Loucy (cell line): ENCODE data around the gene LRRC38.

Experiments
- H2AFZ ChIP-seq: fragments of 200-600 bp; sonication (generic); 2 replicates; pipeline ENCODE4 v1.6.0; 2016; ENCODE audit warnings: antibody characterized with exemption, mild to moderate bottlenecking, low read length, moderate library complexity
- H3F3A ChIP-seq: fragments of 200-600 bp; 2 replicates; pipeline ENCODE4 v1.6.0; 2016; ENCODE audit warnings: antibody characterized with exemption, low read depth, mild to moderate bottlenecking
- H3K27me3 ChIP-seq: fragments of 200-600 bp; sonication (generic); 2 replicates; pipeline ENCODE4 v1.6.1; 2014; ENCODE audit warnings: low read length, mild to moderate bottlenecking; ENCODE audit not compliant: insufficient read depth, poor library complexity, severe bottlenecking
- H3K36me3 ChIP-seq: fragments of 200-600 bp; sonication (generic); 2 replicates; pipeline ENCODE4 v1.6.1; 2016; ENCODE audit warnings: low read length; ENCODE audit not compliant: insufficient read depth
- H3K4me1 ChIP-seq: fragments of 200-600 bp; sonication (generic); 2 replicates; pipeline ENCODE4 v1.5.1; 2014; ENCODE audit warnings: low read length, mild to moderate bottlenecking; ENCODE audit not compliant: insufficient read depth, poor library complexity, severe bottlenecking
- H3K4me2 ChIP-seq: fragments of 200-600 bp; sonication (generic); 2 replicates; pipeline ENCODE4 v1.6.0; 2014; ENCODE audit warnings: antibody characterized with exemption, low read length, low read depth, mild to moderate bottlenecking; ENCODE audit not compliant: poor library complexity, severe bottlenecking
- H3K4me3 ChIP-seq: fragments of 200-600 bp; sonication (generic); 2 replicates; pipeline ENCODE4 v1.5.1; 2014; ENCODE audit warnings: low read length, mild to moderate bottlenecking, mixed read lengths; ENCODE audit not compliant: poor library complexity, severe bottlenecking
- H3K79me2 ChIP-seq: fragments of 200-600 bp; sonication (generic); 2 replicates; pipeline ENCODE4 v1.6.1; 2014; ENCODE audit warnings: low read length; ENCODE audit not compliant: insufficient read depth
- H3K9ac ChIP-seq: fragments of 200-600 bp; sonication (generic); 2 replicates; pipeline ENCODE4 v1.6.0; 2014; ENCODE audit warnings: mild to moderate bottlenecking, low read depth, low read length, moderate library complexity; ENCODE audit not compliant: poor library complexity, severe bottlenecking
- H3K9me2 ChIP-seq: fragments of 200-600 bp; sonication (generic); replicated peaks from 2 replicates; pipeline ENCODE4 v1.6.1; 2016; ENCODE audit warnings: low read depth, low read length, mixed read lengths
- H3K9me3 ChIP-seq: fragments of 200-600 bp; sonication (generic); 2 replicates; pipeline ENCODE4 v1.6.1; 2014; ENCODE audit warnings: mild to moderate bottlenecking, antibody characterized with exemption, low read length, low read depth; ENCODE audit not compliant: insufficient read depth
- H4K20me1 ChIP-seq: fragments of 200-600 bp; sonication (generic); 2 replicates; pipeline ENCODE4 v1.6.0; 2014; ENCODE audit warnings: antibody characterized with exemption, low read length, mild to moderate bottlenecking; ENCODE audit not compliant: insufficient read depth, poor library complexity, severe bottlenecking
- EZH2phosphoT487 ChIP-seq: fragments of 200-600 bp; IDR thresholded peaks from 2 replicates; pipeline ENCODE4 v1.6.1; 2018; ENCODE audit warnings: antibody characterized with exemption, mild to moderate bottlenecking, moderate library complexity, borderline replicate concordance
- TF ChIP-seq, protein P1 (sequence below): fragments of 200-600 bp; sonication (generic); conservative IDR thresholded peaks from 2 replicates; pipeline ENCODE4 v1.5.1; 2014; ENCODE audit warnings: mild to moderate bottlenecking, antibody characterized with exemption, low read length

The LRRC38 gene

GRCh38 chr1:13520985-13521384 is 7.2 kb upstream of the LRRC38 start:
- no peaks in the 10 kb centered on the region for H4K20me1 ChIP-seq
- H3K4me2 ChIP-seq: no peak overlapping the region
- H3K4me1 ChIP-seq: no peaks in the 10 kb centered on the region
- no peaks in the 10 kb centered on the region for H3K36me3 ChIP-seq
- H3K9me2 ChIP-seq: no peaks in the 10 kb centered on the region
- no peak overlapping the region for H2AFZ ChIP-seq
- H3K9ac ChIP-seq: no peak overlapping the region
- no peaks in the 10 kb centered on the region for H3F3A ChIP-seq
- no peaks in the 10 kb centered on the region for H3K9me3 ChIP-seq
- no peak overlapping the region for H3K4me3 ChIP-seq
- H3K27me3 ChIP-seq: no peaks in the 10 kb centered on the region
- no peaks in the 10 kb centered on the region for H3K79me2 ChIP-seq
- TF ChIP-seq, protein P1, sequence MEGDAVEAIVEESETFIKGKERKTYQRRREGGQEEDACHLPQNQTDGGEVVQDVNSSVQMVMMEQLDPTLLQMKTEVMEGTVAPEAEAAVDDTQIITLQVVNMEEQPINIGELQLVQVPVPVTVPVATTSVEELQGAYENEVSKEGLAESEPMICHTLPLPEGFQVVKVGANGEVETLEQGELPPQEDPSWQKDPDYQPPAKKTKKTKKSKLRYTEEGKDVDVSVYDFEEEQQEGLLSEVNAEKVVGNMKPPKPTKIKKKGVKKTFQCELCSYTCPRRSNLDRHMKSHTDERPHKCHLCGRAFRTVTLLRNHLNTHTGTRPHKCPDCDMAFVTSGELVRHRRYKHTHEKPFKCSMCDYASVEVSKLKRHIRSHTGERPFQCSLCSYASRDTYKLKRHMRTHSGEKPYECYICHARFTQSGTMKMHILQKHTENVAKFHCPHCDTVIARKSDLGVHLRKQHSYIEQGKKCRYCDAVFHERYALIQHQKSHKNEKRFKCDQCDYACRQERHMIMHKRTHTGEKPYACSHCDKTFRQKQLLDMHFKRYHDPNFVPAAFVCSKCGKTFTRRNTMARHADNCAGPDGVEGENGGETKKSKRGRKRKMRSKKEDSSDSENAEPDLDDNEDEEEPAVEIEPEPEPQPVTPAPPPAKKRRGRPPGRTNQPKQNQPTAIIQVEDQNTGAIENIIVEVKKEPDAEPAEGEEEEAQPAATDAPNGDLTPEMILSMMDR: no peak
- no peak for TF ChIP-seq EZH2phosphoT487

GRCh38 chr1:13517193-13517812 is 3.5 kb upstream of the LRRC38 start:
- H3K9me3 ChIP-seq: no peaks in the 10 kb centered on the region
- peaks cover 10% of the 10 kb centered on the region for H3K27me3 ChIP-seq
- no peak overlapping the region for H3K4me2 ChIP-seq
- H2AFZ ChIP-seq: no peak overlapping the region
- H3K4me3 ChIP-seq: no peak overlapping the region
- no peak overlapping the region for H3K9ac ChIP-seq
- no peaks in the 10 kb centered on the region for H3F3A ChIP-seq
- H3K9me2 ChIP-seq: no peaks in the 10 kb centered on the region
- no peak for TF ChIP-seq EZH2phosphoT487
- TF ChIP-seq, protein P1: no peak
- H4K20me1 ChIP-seq: no peaks in the 10 kb centered on the region
- no peaks in the 10 kb centered on the region for H3K79me2 ChIP-seq
- H3K36me3 ChIP-seq: no peaks in the 10 kb centered on the region
- H3K4me1 ChIP-seq: peaks cover 3% of the 10 kb centered on the region

DNA sequence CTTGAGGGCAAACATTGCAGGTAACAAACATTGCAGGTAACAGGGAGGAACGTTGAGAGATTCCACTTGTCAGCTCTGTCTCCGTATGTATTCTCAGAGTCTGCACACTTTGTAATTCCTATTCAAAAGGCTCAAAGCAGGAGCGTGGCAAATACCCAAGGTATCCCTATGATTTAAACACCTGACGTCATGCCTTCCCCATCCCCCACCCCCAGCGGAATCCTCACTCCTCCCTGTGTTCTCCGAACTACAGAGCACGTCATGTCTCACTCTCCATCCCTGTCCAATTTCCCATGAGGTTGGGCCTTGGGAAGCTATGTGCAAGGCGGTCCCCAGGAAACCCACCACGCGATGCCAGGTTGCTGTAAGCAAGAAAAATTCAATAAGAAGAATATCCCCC is 2.8 kb upstream of the LRRC38 start:
- TF ChIP-seq, protein P1: no peak
- no peak for TF ChIP-seq EZH2phosphoT487
- no peak overlapping the region for H2AFZ ChIP-seq
- no peaks in the 10 kb centered on the region for H3K9me2 ChIP-seq
- H4K20me1 ChIP-seq: no peaks in the 10 kb centered on the region
- H3K36me3 ChIP-seq: no peaks in the 10 kb centered on the region
- H3K4me3 ChIP-seq: no peak overlapping the region
- no peak overlapping the region for H3K9ac ChIP-seq
- H3K4me1 ChIP-seq: peaks cover 3% of the 10 kb centered on the region
- peaks cover 12% of the 10 kb centered on the region for H3K27me3 ChIP-seq
- H3K79me2 ChIP-seq: no peaks in the 10 kb centered on the region
- H3K9me3 ChIP-seq: no peaks in the 10 kb centered on the region
- H3K4me2 ChIP-seq: no peak overlapping the region
- no peaks in the 10 kb centered on the region for H3F3A ChIP-seq
